Brain microvascular endothelial cell (primary cell): Measurements from ENCODE around the gene TUBGCP5.
A peak's percentile ranks its signal among the peaks of the same experiment; 100 is the strongest.
"Not testable (repeated sequence)": the region's sequence is repeated elsewhere in the genome, so short reads cannot be mapped to it uniquely, and the experiment has no call there.

ENCODE experiments used
- DNase-seq: peaks from one replicate; pipeline ENCODE4 v3.0.0-alpha.2; 2020
- H3K27ac ChIP-seq: fragments of 250-450 bp; sonication (Bioruptor Pico); 2 replicates; pipeline ENCODE4 v1.5.1; 2020; ENCODE audit warnings: mild to moderate bottlenecking, moderate library complexity
- H3K27me3 ChIP-seq: fragments of 250-450 bp; sonication (Bioruptor Pico); replicated peaks from 2 replicates; pipeline ENCODE4 v1.5.1; 2020; ENCODE audit warnings: mild to moderate bottlenecking
- H3K36me3 ChIP-seq: fragments of 250-450 bp; sonication (Bioruptor Pico); replicated peaks from 2 replicates; pipeline ENCODE4 v1.5.1; 2020; ENCODE audit warnings: mild to moderate bottlenecking
- H3K4me3 ChIP-seq: 2 replicates; pipeline ENCODE4 v1.5.1; 2011; ENCODE audit warnings: low read depth, mild to moderate bottlenecking, control low read depth, low read length, moderate library complexity
- in situ Hi-C: cut with HindIII; loops from 2 replicates; pipeline ENCODE4 v1.10.0; 2017; ENCODE audit warnings: low sequenced_read_pairs, low pct_ligation_motif_present
- TF ChIP-seq, protein P1 (sequence below): IDR thresholded peaks from 2 replicates; pipeline ENCODE4 v1.5.1; 2011; ENCODE audit warnings: low read depth, mild to moderate bottlenecking, moderate library complexity, low read length, control low read depth, inconsistent platforms; ENCODE audit errors: missing control alignments

The TUBGCP5 gene

DNA sequence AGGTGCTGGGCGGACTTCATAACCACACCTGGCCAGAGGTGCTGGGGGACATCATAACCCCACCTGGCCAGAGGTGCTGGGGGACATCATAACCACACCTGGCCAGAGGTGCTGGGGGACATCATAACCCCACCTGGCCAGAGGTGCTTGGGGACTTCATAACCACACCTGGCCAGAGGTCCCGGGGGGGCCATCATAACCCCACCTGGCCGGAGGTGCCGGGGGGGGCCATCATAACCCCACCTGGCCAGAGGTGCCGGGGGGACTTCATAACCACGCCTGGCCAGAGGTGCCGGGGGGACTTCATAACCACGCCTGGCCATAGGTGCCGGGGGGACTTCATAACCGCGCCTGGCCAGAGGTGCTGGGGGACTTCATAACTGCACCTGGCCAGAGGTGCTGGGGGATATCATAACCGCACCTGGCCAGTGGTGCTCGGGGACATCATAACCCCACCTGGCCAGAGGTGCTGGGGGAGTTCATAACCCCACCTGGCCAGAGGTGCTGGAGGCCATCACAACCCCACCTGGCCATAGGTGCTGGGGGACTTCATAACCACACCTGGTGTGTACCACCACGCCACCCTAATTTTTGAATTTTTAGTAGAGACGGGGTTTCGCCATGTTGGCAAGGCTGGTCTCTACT is 10.7 kb upstream of the TUBGCP5 start:
- Histone ChIP-seq H3K4me3 (no peak overlapping the region), H3K27me3 (no peaks in the 10 kb centered on the region), H3K36me3 (no peaks in the 10 kb centered on the region), H3K27ac (no peak overlapping the region)
- TF ChIP-seq, protein P1, sequence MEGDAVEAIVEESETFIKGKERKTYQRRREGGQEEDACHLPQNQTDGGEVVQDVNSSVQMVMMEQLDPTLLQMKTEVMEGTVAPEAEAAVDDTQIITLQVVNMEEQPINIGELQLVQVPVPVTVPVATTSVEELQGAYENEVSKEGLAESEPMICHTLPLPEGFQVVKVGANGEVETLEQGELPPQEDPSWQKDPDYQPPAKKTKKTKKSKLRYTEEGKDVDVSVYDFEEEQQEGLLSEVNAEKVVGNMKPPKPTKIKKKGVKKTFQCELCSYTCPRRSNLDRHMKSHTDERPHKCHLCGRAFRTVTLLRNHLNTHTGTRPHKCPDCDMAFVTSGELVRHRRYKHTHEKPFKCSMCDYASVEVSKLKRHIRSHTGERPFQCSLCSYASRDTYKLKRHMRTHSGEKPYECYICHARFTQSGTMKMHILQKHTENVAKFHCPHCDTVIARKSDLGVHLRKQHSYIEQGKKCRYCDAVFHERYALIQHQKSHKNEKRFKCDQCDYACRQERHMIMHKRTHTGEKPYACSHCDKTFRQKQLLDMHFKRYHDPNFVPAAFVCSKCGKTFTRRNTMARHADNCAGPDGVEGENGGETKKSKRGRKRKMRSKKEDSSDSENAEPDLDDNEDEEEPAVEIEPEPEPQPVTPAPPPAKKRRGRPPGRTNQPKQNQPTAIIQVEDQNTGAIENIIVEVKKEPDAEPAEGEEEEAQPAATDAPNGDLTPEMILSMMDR, result no peak
- in situ Hi-C loops, result no loop called here
- no peak for DNase-seq

DNA sequence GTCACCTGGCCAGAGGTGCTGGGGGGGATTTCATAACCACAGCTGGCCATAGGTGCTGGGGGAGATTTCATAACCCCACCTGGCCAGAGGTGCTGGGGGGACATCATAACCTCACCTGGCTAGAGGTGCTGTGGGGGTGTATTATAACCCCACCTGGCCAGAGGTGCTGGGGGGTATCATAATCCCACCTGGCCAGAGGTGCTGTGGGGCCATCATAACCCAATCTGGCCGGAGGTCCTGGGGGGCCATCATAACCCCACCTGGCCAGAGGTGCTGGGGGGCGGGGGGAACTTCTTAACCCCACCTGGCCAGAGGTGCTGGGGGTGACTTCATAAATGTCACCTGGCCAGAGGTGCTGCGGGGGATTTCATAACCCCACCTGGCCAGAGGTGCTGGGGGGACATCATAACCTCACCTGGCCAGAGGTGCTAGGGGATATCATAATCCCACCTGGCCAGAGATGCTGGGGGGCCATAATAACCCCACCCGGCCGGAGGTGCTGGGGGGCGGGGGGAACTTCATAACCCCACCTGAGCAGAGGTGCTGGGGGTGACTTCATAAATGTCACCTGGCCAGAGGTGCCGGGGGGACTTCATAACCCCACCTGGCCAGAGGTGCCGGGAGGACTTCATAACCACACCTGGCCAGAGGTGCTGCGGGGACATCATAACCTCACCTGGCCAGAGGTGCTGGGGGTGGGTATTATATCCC is 9.4 kb upstream of the TUBGCP5 start:
- DNase-seq, H3K4me3 ChIP-seq, H3K27me3 ChIP-seq, in situ Hi-C loops, H3K36me3 ChIP-seq, H3K27ac ChIP-seq: not testable (repeated sequence)

DNA sequence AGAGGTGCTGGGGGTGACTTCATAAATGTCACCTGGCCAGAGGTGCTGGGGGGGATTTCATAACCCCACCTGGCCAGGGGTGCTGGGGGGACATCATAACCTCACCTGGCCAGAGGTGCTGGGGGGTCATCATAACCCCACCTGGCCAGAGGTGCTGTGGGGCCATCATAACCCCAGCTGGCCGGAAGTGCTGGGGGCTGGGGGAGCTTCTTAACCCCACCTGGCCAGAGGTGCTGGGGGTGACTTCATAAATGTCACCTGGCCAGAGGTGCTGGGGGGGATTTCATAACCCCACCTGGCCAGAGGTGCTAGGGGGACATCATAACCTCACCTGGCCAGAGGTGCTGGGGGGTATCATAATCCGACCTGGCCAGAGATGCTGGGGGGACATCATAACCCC is 4.6 kb upstream of the TUBGCP5 start:
- in situ Hi-C loops, H3K36me3 ChIP-seq, H3K4me3 ChIP-seq, H3K27me3 ChIP-seq, H3K27ac ChIP-seq, DNase-seq: not testable (repeated sequence)

DNA sequence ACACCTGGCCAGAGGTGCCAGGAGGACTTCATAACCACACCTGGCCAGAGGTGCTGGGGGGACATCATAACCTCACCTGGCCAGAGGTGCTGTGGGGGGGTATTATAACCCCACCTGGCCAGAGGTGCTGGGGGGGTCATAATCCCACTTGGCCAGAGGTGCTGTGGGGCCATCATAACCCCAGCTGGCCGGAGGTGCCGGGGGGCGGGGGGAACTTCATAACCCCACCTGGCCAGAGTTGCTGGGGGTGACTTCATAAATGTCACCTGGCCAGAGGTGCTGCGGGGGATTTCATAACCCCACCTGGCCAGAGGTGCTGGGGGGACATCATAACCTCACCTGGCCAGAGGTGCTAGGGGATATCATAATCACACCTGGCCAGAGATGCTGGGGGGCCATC is 4.2 kb upstream of the TUBGCP5 start:
- DNase-seq, in situ Hi-C loops, H3K36me3 ChIP-seq, H3K27ac ChIP-seq, H3K4me3 ChIP-seq, H3K27me3 ChIP-seq: not testable (repeated sequence)

DNA sequence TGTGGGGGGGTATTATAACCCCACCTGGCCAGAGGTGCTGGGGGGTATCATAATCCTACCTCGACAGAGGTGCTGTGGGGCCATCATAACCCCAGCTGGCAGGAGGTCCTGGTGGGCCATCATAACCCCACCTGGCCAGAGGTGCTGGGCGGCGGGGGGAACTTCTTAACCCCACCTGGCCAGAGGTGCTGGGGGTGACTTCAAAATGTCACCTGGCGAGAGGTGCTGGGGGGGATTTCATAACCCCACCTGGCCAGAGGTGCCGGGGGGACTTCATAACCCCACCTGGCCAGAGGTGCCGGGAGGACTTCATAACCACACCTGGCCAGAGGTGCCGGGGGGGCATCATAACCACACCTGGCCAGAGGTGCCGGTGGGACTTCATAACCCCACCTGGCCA is 2.4 kb upstream of the TUBGCP5 start:
- H3K27me3 ChIP-seq, DNase-seq, H3K36me3 ChIP-seq, H3K4me3 ChIP-seq, H3K27ac ChIP-seq, in situ Hi-C loops: not testable (repeated sequence)

DNA sequence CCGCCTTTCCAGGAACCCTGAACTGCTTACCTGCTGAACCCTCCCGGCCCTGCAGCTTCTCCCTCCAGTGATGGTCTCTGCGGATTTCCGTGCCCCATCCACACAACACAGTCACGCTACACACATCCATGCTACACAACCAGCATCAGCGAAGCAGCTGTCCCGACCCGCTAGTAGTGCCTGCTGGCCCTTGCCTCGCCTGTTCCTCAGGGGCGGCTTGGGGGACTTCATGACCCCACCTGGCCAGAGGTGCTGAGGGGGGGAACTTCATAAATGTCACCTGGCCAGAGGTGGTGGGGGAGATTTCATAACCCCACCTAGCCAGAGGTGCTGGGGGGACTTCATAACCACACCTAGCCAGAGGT is 530 bp upstream of the TUBGCP5 start:
- Histone ChIP-seq H3K27me3 (no peaks in the 10 kb centered on the region), H3K36me3 (peaks cover 10% of the 10 kb centered on the region), H3K27ac (peak overlapping the region; percentile 82), H3K4me3 (peak overlapping the region; percentile 78)
- no peak for DNase-seq
- TF ChIP-seq, protein P1, result no peak
- in situ Hi-C loops, result no loop called here

DNA sequence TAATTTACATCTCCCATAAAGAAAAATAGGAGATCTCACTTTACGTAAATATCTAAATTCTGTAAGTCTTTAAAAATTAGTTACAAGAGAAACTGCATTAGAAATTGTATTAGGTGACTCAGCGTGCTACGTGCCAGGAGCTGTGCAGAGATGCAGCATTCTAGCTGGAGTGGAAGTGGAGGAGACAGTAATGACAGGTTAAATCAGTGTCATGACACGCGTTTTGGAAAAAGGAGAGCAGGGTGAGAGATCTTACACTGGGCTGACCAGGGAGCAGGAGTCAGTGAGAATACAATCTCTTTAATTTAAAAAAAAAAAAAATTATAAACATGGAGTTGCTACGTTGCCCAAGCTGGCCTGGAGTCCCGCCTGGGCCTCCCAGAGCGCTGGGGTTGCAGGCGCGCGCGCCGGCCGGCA is 635 bp downstream of the TUBGCP5 start:
- Histone ChIP-seq H3K36me3 (peaks cover 15% of the 10 kb centered on the region), H3K4me3 (peak overlapping the region; percentile 78), H3K27me3 (no peaks in the 10 kb centered on the region), H3K27ac (peak overlapping the region; percentile 82)
- in situ Hi-C loops, result no loop called here
- DNase-seq, result peak; percentile 29
- TF ChIP-seq, protein P1, result no peak
